OCI-LY7 (cell line): ENCODE data around the gene AKT3. TPM values are rescaled to one million over a fixed set of nuclear protein-coding genes. Genes with fewer than 3 reads are reported as not detected.

ENCODE experiments used
- BruUV-seq: library from RNA; stranded (reverse); fragments of 400-500 nt; replicated peaks from 2 replicates; lab custom pipeline; 2021; lab: Mats Ljungman, UMichigan
- CTCF ChIA-PET: fragments of 300-600 bp; sonication (Branson Sonifier 250); formaldehyde crosslinking; loops from one replicate; lab custom pipeline; 2022; ENCODE audit warnings: antibody characterized with exemption; ENCODE audit not compliant: unreplicated experiment; lab: Charles Lee
- POLR2A ChIA-PET: fragments of 300-600 bp; sonication (Branson Sonifier 250); formaldehyde crosslinking; loops from one replicate; lab custom pipeline; 2022; ENCODE audit warnings: antibody characterized with exemption; lab: Charles Lee
- DNase-seq: peaks from one replicate; pipeline ENCODE4 v3.0.0-alpha.2; 2015; ENCODE audit warnings: low spot score
- H2AFZ ChIP-seq: fragments of 200-600 bp; sonication (generic), shearing (Covaris generic); 2 replicates; pipeline ENCODE4 v1.6.1; 2014; ENCODE audit warnings: mild to moderate bottlenecking, antibody characterized with exemption, low read length, moderate library complexity
- H3K27ac ChIP-seq: fragments of 200-600 bp; sonication (generic); 2 replicates; pipeline ENCODE4 v1.5.1; 2014; ENCODE audit warnings: mixed run types, low read depth, mild to moderate bottlenecking, moderate library complexity, low read length, inconsistent platforms; ENCODE audit not compliant: poor library complexity, severe bottlenecking
- H3K36me3 ChIP-seq: fragments of 200-600 bp; sonication (generic); 2 replicates; pipeline ENCODE4 v1.6.1; 2014; ENCODE audit warnings: mild to moderate bottlenecking, antibody characterized with exemption, low read length, moderate library complexity, mixed read lengths; ENCODE audit not compliant: insufficient read depth
- H3K4me1 ChIP-seq: fragments of 200-600 bp; sonication (generic); 2 replicates; pipeline ENCODE4 v1.5.1; 2014; ENCODE audit warnings: mild to moderate bottlenecking, low read length; ENCODE audit not compliant: insufficient read depth, poor library complexity, severe bottlenecking
- H3K4me2 ChIP-seq: fragments of 200-600 bp; sonication (generic); 2 replicates; pipeline ENCODE4 v1.6.1; 2014; ENCODE audit warnings: mild to moderate bottlenecking, low read length
- H3K4me3 ChIP-seq: fragments of 200-600 bp; sonication (generic); 2 replicates; pipeline ENCODE4 v1.5.1; 2014; ENCODE audit warnings: mild to moderate bottlenecking, low read depth, low read length; ENCODE audit not compliant: poor library complexity, severe bottlenecking
- H3K79me2 ChIP-seq: fragments of 200-600 bp; sonication (generic); 2 replicates; pipeline ENCODE4 v1.6.1; 2016; ENCODE audit warnings: low read depth, mild to moderate bottlenecking, low read length, moderate library complexity, mixed read lengths; ENCODE audit not compliant: insufficient read depth
- H3K9me2 ChIP-seq: fragments of 200-600 bp; sonication (generic); 2 replicates; pipeline ENCODE4 v1.6.1; 2016; ENCODE audit warnings: mild to moderate bottlenecking, low read length, mixed read lengths; ENCODE audit not compliant: insufficient read depth
- H3K9me3 ChIP-seq: fragments of 200-600 bp; sonication (generic); 2 replicates; pipeline ENCODE4 v1.6.1; 2014; ENCODE audit warnings: mild to moderate bottlenecking, mixed run types, low read length, mixed read lengths
- H4K20me1 ChIP-seq: fragments of 200-600 bp; sonication (generic); 2 replicates; pipeline ENCODE4 v1.6.1; 2014; ENCODE audit warnings: mild to moderate bottlenecking, antibody characterized with exemption, low read length, moderate library complexity, mixed read lengths; ENCODE audit not compliant: insufficient read depth
- CTCF ChIP-seq: fragments of 200-600 bp; sonication (generic); conservative IDR thresholded peaks from 2 replicates; pipeline ENCODE4 v1.5.1; 2014; ENCODE audit warnings: mild to moderate bottlenecking, antibody characterized with exemption, low read length, moderate library complexity, mixed read lengths
- EZH2phosphoT487 ChIP-seq: fragments of 200-600 bp; sonication (generic); IDR thresholded peaks from 2 replicates; pipeline ENCODE4 v1.6.1; 2018; ENCODE audit warnings: low read depth, borderline replicate concordance, mild to moderate bottlenecking, mixed run types, antibody characterized with exemption, low read length, moderate library complexity, mixed read lengths
- intact Hi-C: fragments of 100-400 bp; cut with micrococcal nuclease; formaldehyde crosslinking; loops from one replicate; pipeline ENCODE4 v1.10.0; 2022; ENCODE audit not compliant: unreplicated experiment
- total RNA-seq, 2 experiments: library from RNA; depleted of rRNA in 1 of 2; stranded (reverse); fragments of >200 nt in 1 of 2; shearing (Covaris generic) in 1 of 2; gene quantifications; 2 replicates each; pipeline ENCODE4 v1.2.3, GENCODE V29; 2014 to 2022

AKT3 gene
- total RNA-seq, 2 experiments from 2014 or later: 0.29 TPM; not detected in 1

- H3K36me3 ChIP-seq: no peaks in the 10 kb centered on the region
- H4K20me1 ChIP-seq: no peaks in the 10 kb centered on the region
- no peak overlapping the region for H3K4me3 ChIP-seq
- intact Hi-C loops: no loop called here
- CTCF ChIA-PET: no interaction called here
- no peaks in the 10 kb centered on the region for H3K79me2 ChIP-seq
- no peak overlapping the region for H3K27ac ChIP-seq
- BruUV-seq: no TSS peak
- TF ChIP-seq CTCF (no peak), EZH2phosphoT487 (no peak)
- no peak overlapping the region for H2AFZ ChIP-seq
- no peak overlapping the region for H3K4me2 ChIP-seq
- DNase-seq: no peak
- H3K9me3 ChIP-seq: no peaks in the 10 kb centered on the region
- POLR2A ChIA-PET: interaction anchor here (0.6 kb wide), 1 partner anchor 17 kb away, joined by 3 read pairs; no protein-coding TSS in a partner anchor
- H3K9me2 ChIP-seq: no peaks in the 10 kb centered on the region
- no peaks in the 10 kb centered on the region for H3K4me1 ChIP-seq
Observed at GRCh38 chr1:243508943-243509342, 341.1 kb downstream of the AKT3 start.

GRCh38 chr1:243508303-243508713 is 341.7 kb downstream of the AKT3 start:
- no TSS peak for BruUV-seq
- H3K27ac ChIP-seq: no peak overlapping the region
- H3K4me2 ChIP-seq: no peak overlapping the region
- H3K4me3 ChIP-seq: no peak overlapping the region
- no peaks in the 10 kb centered on the region for H3K9me2 ChIP-seq
- no peaks in the 10 kb centered on the region for H4K20me1 ChIP-seq
- POLR2A ChIA-PET: interaction anchor here (0.6 kb wide), 1 partner anchor 16 kb away, joined by 3 read pairs; no protein-coding TSS in a partner anchor
- H3K79me2 ChIP-seq: no peaks in the 10 kb centered on the region
- CTCF ChIA-PET: no interaction called here
- intact Hi-C loops: no loop called here
- DNase-seq: no peak
- TF ChIP-seq EZH2phosphoT487 (no peak), CTCF (no peak)
- no peaks in the 10 kb centered on the region for H3K9me3 ChIP-seq
- no peak overlapping the region for H2AFZ ChIP-seq
- H3K4me1 ChIP-seq: no peaks in the 10 kb centered on the region
- H3K36me3 ChIP-seq: no peaks in the 10 kb centered on the region

GRCh38 chr1:243507672-243508302 is 342.3 kb downstream of the AKT3 start:
- no TSS peak for BruUV-seq
- H3K4me1 ChIP-seq: no peaks in the 10 kb centered on the region
- H3K36me3 ChIP-seq: no peaks in the 10 kb centered on the region
- H3K79me2 ChIP-seq: no peaks in the 10 kb centered on the region
- ChIA-PET POLR2A (no interaction called here), CTCF (no interaction called here)
- no peaks in the 10 kb centered on the region for H3K9me3 ChIP-seq
- H3K4me2 ChIP-seq: no peak overlapping the region
- H3K9me2 ChIP-seq: no peaks in the 10 kb centered on the region
- intact Hi-C loops: no loop called here
- no peak for TF ChIP-seq EZH2phosphoT487
- no peak for TF ChIP-seq CTCF
- no peaks in the 10 kb centered on the region for H4K20me1 ChIP-seq
- H2AFZ ChIP-seq: no peak overlapping the region
- H3K4me3 ChIP-seq: no peak overlapping the region
- DNase-seq: no peak
- no peak overlapping the region for H3K27ac ChIP-seq
